Cardiac septum (tissue), 1 donor: ENCODE results near the gene NDST1. TPM values are rescaled to one million over a fixed set of nuclear protein-coding genes. Genes with fewer than 3 reads are reported as not detected.

Experiments used
- DNase-seq: peaks from one replicate; pipeline ENCODE4 v3.0.0-alpha.2; 2020; ENCODE audit warnings: low spot score
- intact Hi-C: fragments of 100-400 bp; cut with DNase I; formaldehyde crosslinking; loops from one replicate; pipeline ENCODE4 v1.14.0; 2022
- total RNA-seq: library from RNA; stranded (reverse); fragmentation: NEBNext Ultra II Directional; extraction: Animal tissue kit (Norgen Biotek cat#: 25700); gene quantifications from one replicate; pipeline ENCODE4 v1.2.1, GENCODE V29; 2021
- donor health status: DM: no; HTN: no; CAD: no.

Gene NDST1
- total RNA-seq, 1 donor from 2014 or later = 67.6 TPM

DNA sequence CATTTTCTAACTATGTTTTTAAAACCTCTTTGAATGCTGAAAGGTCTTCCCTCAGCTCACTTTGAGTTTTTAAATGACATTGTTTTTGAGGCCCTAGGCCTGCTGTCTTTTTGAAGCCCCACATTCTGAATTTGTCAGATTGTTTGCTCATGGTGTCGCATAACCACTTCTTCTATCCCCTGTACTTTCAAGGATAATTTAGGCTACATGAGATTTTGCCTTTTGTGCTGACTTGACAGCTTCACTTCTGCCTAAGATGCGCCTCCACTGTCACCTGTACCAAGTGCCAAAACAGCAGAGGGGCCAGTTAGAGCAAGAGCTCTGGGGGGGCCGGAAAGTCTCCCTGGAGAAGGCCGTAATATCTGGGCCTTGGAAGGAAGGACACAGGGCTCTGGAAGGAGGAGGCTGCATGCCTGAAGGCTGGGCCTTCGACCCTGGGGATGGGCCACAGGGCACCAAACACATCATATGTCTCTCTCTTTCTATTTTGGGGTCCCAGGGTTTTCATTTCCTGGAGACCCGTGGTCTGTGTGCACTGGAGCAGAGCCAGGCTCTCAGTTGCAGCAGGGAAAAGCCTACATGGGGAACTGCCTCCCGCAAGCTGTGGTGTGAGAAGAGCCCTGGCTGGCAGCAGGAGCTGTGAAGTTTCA lies 49.1 kb downstream of the NDST1 start:
- intact Hi-C loops = no loop called here

GRCh38 chr5:150557509-150557872 lies 49.6 kb downstream of the NDST1 start:
- DNase-seq = no peak
- intact Hi-C loops = no loop called here

More for the DNA sequence above, 49.1 kb downstream of the NDST1 start:
- DNase-seq = peak; percentile 44

DNA sequence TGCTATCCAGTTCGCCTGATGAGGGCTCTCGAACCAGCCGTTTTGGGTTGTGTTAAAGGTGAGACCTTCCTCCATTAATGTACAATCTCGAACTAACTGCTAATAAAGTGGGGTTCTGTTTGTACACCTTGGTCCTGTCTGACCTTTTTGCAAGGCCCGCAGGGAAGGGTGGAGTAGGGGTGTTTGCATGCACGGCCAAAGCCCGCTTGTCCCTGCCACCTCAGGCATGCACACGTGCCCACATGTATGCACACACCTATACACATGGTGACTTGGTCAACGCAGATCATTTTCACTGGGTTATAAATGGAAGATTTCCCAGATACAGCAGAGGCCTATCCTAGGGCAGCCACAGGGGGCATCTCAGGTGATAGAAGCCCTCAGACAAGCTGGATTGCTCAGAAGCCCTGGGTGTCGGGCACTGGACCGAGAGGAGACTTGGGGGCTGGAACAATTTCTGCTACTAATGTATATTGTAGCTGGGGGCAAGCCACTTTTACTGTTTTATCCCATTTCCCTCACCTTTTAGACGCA lies 50.2 kb downstream of the NDST1 start:
- intact Hi-C loops = no loop called here
- no peak for DNase-seq

GRCh38 chr5:150559088-150559487 lies 51.2 kb downstream of the NDST1 start:
- DNase-seq = no peak
- intact Hi-C loops = no loop called here

DNA sequence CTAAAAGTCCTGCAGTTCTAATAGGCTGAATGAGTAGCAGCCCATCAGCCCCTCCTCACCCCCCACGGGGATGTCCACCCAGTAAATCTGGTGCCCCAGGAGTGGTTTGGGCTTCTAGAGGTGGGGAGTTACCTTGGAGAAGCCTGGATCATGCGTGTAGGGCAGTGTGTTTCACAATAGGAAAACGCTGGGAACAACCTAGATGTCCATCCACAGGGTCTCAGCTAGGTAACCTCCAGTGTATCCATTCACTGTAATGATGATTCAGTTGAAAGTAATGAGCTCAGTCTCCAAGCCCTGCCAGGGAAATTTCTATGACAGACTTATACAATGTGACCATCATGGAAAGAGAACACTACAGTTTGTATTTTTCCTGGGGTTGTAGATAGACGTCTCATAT lies 51.8 kb downstream of the NDST1 start:
- intact Hi-C loops = loop anchor here (5.0 to 10.0 kb wide), 2 partner anchors 215 to 288 kb away; partner anchors contain the start of genes IRGM and SMIM3

DNA sequence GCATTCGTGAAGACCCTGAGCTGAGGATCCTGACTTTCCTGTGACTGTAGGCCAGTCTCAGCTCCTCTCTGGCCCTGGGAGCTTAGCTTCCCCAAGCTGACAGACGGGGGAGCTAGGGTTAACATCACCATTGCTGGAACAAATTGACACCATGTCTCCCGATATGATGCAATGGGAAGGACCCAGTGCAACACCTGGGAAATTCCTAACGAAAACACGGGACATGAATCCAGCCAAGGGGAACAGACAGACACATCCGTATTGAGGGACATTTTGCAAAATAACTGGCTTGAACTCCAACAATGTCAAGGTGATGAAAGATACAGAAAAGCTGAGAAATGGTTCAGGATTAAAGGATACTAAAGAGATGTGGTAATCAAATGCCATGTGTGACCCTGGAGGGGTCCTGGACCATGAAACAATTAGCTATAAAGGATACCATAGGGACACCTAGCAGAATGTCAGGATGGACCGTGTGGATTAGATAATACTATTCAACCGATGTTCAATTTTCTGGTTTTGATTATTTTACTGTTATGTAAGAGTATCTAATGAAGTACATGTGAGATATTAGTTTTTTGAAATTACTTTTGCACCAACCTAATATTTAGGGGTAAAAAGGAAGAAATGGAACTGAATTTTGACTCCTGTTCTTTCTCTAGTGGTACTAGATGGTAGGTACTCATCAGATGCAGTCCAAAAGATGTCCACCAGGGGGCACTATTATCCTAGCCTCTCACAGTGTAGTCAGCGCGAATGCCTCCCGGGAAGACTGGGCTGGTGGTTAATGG lies 52.7 kb downstream of the NDST1 start:
- DNase-seq = no peak
- intact Hi-C loops = loop anchor here (1.0 to 10.0 kb wide), 3 partner anchors 97 to 287 kb away; partner anchors contain the start of genes IRGM and SMIM3

More for the DNA sequence above, 51.8 kb downstream of the NDST1 start:
- no peak for DNase-seq

DNA sequence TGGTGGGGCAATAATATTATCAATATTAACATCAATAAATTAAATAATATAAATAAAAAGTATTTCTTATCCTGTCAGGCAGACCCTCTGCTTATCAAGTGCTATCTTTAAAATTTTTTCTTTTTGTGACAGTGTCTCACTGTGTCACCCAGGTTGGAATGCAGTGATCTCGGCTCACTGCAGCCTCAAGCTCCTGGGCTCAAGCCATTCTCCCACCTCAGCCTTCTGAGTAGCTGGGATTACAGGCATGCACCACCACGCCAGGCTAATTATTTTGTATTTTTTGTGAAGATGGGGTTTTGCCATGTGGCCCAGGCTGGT lies 53.2 kb downstream of the NDST1 start:
- intact Hi-C loops = loop anchor here (1.0 to 10.0 kb wide), 3 partner anchors 96 to 286 kb away; partner anchors contain the start of genes IRGM and SMIM3
- no peak for DNase-seq

GRCh38 chr5:150561571-150562275 lies 53.8 kb downstream of the NDST1 start:
- intact Hi-C loops = loop anchor here (1.0 to 10.0 kb wide), 4 partner anchors 96 to 286 kb away; partner anchors contain the start of genes IRGM, RBM22 and SMIM3
- no peak for DNase-seq

GRCh38 chr5:150562832-150563231 lies 54.9 kb downstream of the NDST1 start:
- no peak for DNase-seq
- intact Hi-C loops = loop anchor here (2.0 to 10.0 kb wide), 3 partner anchors 138 to 284 kb away; partner anchors contain the start of genes IRGM, RBM22 and SMIM3

- DNase-seq = peak; percentile 46
- intact Hi-C loops = loop anchor here (10.0 kb wide), 1 partner anchor 209 kb away; the partner anchor contains the start of gene SMIM3
These were observed 57.9 kb downstream of the NDST1 start for GRCh38 chr5:150565868-150566267.

- intact Hi-C loops = loop anchor here (10.0 kb wide), 1 partner anchor 208 kb away; the partner anchor contains the start of gene SMIM3
- no peak for DNase-seq
These were observed 59.2 kb downstream of the NDST1 start for GRCh38 chr5:150567031-150567717.

DNA sequence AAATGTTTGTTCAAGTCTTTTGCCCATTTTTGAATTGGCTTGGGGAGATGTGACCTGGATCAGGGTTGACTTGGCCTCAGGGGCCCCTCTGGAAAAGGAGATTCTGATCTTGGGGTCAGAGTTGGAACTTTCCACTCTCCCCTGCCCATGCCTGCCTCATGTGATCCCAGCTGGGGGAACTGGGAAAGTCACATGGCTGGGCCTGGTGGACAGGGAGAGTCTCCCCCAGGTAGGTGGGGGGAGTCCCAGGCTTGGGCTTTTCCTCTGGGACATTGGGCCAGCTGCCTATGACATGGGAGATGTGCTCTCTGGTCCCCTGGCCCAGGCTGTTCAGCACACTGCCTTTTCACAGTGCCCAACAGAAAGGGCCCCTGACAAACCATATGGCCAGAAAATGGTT lies 60.7 kb downstream of the NDST1 start:
- intact Hi-C loops = loop anchor here (10.0 kb wide), 1 partner anchor 206 kb away; the partner anchor contains the start of gene SMIM3
- no peak for DNase-seq

DNA sequence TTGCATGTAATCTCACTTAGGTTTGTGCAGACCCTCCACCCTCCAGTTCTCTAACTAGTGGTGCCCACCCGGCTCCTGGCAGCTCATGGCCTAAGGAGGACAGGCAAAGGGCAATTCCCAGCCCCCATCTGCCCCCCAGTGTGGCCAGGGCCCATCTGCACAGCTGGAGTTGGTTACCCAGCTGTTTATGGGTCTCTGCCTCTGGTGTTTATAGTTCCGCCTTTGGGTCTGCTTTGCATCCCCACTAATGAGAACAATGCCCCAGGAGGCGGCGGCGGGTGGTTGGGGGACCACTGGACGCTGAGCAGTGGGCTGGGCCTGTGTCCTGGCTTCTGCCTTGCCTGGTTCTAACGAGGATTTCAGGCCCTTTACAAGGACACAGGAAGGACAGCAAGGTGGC lies 62.4 kb downstream of the NDST1 start:
- intact Hi-C loops = no loop called here
- DNase-seq = no peak

DNA sequence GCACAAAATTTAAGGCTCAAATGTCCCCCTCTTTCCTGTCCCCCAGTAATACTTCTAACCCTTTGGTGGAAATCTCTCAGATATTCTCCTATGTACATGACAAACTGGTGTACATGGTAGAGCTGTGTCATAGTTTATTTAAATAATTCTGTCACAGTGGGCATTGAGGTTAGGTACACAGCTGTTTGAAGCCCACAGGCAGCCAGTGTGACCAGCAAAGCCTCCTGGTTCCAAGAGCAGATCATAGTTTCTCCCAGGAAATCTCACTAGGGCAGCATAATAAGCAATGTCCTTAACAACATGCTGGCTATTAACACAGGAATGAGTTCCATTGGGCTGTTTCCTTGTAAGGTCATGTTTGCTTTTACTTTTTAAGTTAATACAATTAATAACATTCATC lies 63.9 kb downstream of the NDST1 start:
- DNase-seq = no peak
- intact Hi-C loops = no loop called here

- intact Hi-C loops = no loop called here
- DNase-seq = no peak
These were observed 65.3 kb downstream of the NDST1 start for GRCh38 chr5:150573216-150573615.

DNA sequence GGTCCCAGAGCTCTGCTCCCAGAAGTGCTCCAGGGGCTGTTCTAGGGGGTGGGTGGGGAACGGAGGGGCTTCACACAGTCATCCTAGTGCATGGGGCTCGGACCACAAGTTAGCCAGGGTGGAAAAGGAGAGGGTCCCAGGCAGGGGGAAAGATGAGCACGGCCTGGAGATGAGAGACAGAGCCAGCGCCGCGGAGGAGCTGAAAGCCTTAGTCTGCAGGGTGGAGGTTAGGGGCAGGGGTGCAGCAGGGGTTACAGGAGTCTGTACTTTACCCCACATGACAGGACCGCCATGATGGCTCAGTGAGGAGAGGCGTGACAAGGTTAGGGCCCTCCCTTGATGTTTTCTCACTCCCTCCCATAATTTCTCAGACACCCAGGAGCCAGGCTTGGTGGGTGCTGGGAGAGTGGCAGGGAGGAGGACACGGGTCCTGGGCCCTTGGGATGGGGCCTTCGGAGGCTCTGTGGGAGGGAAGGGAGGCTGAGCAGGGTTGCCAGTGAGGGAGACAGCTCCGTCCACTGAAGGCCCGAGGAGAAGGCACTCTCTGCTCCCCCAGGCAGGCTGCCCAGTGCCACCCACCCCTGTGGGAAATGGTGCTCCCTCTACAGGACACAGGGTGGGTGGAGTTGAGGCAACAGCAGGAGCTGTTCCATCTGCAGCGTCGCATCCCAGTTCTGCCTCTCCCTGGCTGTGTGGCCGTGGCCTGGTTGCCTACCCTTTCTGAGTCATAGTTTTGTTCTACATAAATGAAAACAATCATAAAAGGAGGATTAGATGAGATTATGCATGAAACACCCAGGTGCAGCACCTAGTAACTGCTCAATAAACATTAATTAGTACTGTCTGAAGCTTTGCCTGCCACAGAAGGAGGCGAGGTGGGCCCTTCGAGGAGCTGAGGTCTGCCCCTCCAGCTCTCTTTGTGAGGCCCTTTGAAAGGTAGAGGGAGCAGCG lies 66.2 kb downstream of the NDST1 start:
- intact Hi-C loops = no loop called here
- peak; percentile 72 for DNase-seq

- intact Hi-C loops = no loop called here
- DNase-seq = peak; percentile 72
These were observed 67.1 kb downstream of the NDST1 start for GRCh38 chr5:150574818-150575547.
